Activated T-helper 2 cell treated with anti-CD3 and anti-CD28 coated beads, Interferon-gamma antibody, Interleukin-2, Interleukin-4, amounts not matched to agents 10 μg/mL and 5 μg/mL and 100 μg/mL, durations not matched to agents 14 hours and 24 hours and 36 hours (primary cell): ENCODE measurements around the gene UQCC2. TPM values are rescaled to one million over a fixed set of nuclear protein-coding genes. Genes with fewer than 3 reads are reported as not detected.

Experiments
- DNase-seq: peaks from one replicate; pipeline ENCODE4 v3.0.0; 2021; ENCODE audit warnings: low spot score
- H3K27ac Mint-ChIP-seq: one replicate; pipeline ENCODE4 v1.8.0; 2021; ENCODE audit warnings: mixed read lengths
- H3K27me3 Mint-ChIP-seq: one replicate; pipeline ENCODE4 v1.8.0; 2021; ENCODE audit warnings: low read depth, mixed read lengths
- H3K36me3 Mint-ChIP-seq: one replicate; pipeline ENCODE4 v1.8.0; 2021; ENCODE audit warnings: low read depth, mixed read lengths
- H3K4me1 Mint-ChIP-seq: one replicate; pipeline ENCODE4 v1.8.0; 2021; ENCODE audit warnings: low read depth, mixed read lengths
- H3K4me3 Mint-ChIP-seq: one replicate; pipeline ENCODE4 v1.8.0; 2021; ENCODE audit warnings: low read depth, mild to moderate bottlenecking, moderate library complexity, mixed read lengths
- H3K9me3 Mint-ChIP-seq: one replicate; pipeline ENCODE4 v1.8.0; 2021; ENCODE audit warnings: mixed read lengths
- intact Hi-C: fragments of 100-400 bp; cut with micrococcal nuclease; formaldehyde crosslinking; loops from one replicate; pipeline ENCODE4 v1.15.1; 2023
- total RNA-seq: library from RNA; stranded (reverse); gene quantifications from 2 replicates; pipeline ENCODE4 v1.2.3, GENCODE V29; 2022

UQCC2 gene
- total RNA-seq, 1 donor from 2014 or later, result 136 TPM

DNA sequence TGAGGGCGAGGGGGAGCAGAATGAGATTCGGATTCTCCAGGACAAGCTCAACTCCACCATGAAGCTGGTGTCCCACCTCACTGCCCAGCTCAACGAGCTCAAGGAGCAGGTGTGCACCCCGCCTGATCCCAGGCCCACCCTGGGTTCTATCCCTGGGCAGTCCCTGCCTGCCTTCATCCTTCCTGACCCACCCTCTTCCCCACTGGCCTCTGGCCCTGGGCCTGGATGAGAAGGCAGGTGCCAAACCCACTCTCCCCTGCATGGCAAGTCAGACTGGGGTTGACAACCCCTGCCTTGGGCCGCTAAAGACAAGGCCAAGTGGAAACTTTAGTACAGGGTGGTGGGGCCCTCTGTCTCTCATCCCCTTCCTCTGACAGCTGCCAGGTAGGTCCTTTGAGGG lies 16.5 kb downstream of the UQCC2 start:
- Mint-ChIP-seq H3K27ac (peak overlapping the region; percentile 91), H3K9me3 (no peaks in the 10 kb centered on the region), H3K4me3 (peak overlapping the region; percentile 51), H3K4me1 (peaks cover 67% of the 10 kb centered on the region), H3K27me3 (no peaks in the 10 kb centered on the region), H3K36me3 (peaks cover 79% of the 10 kb centered on the region)
- no peak for DNase-seq
- intact Hi-C loops, result loop anchor here (5.0 to 10.0 kb wide), 4 partner anchors 63 to 1498 kb away; partner anchors contain the start of genes CUTA, PHF1 and ZBTB9

DNA sequence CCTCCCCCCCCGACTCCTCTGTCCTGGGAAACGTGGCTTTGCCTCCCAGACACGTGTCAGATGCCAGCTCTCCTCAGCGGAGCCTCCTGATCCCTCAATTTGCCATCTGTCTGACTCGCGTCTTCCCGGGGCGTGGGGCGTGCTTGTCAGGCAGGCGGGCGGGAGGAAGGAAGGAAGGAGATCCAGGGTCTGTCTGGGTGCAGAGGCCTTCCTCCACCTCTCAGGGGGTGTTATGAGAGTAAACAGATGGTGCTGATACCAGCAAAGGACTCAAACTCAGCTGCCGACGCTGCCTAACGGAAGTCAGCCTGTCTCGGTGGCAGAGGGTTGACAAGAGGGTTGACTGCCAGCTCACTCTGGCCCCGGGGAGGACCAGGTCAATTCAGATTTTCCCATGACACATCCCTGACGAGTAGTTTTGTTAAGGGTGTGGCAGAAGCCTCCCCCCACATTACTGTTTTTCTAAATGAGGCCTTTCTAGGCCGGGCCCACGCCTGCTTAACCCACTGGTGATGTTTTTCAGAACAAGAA lies 17.0 kb downstream of the UQCC2 start:
- Mint-ChIP-seq H3K27ac (peak overlapping the region; percentile 91), H3K4me3 (peak overlapping the region; percentile 51), H3K9me3 (no peaks in the 10 kb centered on the region), H3K4me1 (peaks cover 62% of the 10 kb centered on the region), H3K36me3 (peaks cover 81% of the 10 kb centered on the region), H3K27me3 (no peaks in the 10 kb centered on the region)
- intact Hi-C loops, result loop anchor here (5.0 to 10.0 kb wide), 3 partner anchors 62 to 280 kb away; partner anchors contain the start of genes CUTA, PHF1 and ZBTB9
- DNase-seq, result peak; percentile 50

DNA sequence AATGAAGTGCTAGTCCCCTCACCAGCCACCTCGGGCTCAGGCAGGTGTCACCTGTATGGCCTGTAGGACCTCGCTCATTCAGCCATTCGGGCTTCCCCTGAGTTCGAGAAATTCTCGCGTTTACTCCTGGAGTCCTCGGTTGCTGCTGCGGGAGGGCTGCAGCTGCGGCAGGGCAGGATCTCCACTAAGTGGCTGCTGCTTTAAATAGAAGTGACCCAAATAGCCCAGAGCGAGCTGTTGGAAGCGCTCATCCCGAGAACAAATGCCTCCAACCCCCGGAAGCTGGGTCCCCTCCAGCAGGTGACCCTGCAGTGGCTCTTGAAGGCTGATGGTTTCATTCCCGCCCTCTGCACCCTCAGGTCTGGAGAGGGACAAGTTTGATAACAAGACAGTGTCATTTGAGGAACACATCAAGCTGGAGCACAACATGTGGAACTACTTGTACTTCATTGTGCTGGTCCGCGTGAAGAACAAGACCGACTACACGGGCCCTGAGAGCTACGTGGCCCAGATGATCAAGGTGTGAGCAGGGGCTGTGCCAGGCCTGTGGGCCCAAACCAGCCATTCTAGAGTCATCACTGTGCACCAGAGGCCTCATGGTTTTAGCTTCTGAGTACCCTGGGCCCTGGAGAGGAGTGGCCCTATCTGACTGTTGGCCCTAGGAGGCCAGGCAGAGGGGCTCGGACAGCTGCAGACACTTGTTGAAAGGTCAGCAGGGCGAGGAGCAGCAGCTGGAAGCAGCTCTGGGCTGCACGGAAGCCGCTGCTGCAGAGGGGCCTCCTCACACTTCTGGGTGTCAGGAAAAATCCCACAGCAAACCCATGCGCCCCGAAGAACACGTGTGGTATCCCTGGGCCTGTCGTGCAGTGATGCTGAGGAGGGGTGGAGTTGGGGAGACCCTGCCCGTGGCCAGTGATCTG lies 18.1 kb downstream of the UQCC2 start:
- H3K4me1 Mint-ChIP-seq, result peaks cover 59% of the 10 kb centered on the region
- H3K36me3 Mint-ChIP-seq, result peaks cover 80% of the 10 kb centered on the region
- intact Hi-C loops, result loop anchor here (5.0 to 10.0 kb wide), 3 partner anchors 61 to 279 kb away; partner anchors contain the start of genes CUTA, PHF1 and ZBTB9
- no peaks in the 10 kb centered on the region for H3K27me3 Mint-ChIP-seq
- no peak for DNase-seq
- H3K4me3 Mint-ChIP-seq, result no peak overlapping the region
- peak overlapping the region; percentile 96 for H3K27ac Mint-ChIP-seq
- H3K9me3 Mint-ChIP-seq, result no peaks in the 10 kb centered on the region

DNA sequence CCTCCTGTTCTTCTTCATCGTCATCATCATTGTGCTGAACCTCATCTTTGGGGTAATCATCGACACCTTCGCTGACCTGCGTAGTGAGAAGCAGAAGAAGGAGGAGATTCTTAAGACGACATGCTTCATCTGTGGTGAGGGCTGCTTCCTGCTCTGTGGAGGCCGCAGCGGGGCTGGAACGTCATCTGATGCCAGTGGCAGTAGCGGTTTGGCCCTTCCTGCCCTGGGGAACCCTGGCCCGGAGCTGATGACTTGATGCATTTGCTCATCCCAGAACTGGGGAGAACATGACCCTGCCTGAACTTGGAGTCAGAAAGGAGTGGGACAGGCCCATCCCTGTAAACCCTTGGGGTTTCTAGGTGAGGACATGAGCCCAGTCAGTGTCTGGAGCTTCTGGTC lies 18.7 kb downstream of the UQCC2 start:
- intact Hi-C loops, result loop anchor here (5.0 to 10.0 kb wide), 3 partner anchors 60 to 278 kb away; partner anchors contain the start of genes CUTA, PHF1 and ZBTB9
- Mint-ChIP-seq H3K27me3 (no peaks in the 10 kb centered on the region), H3K36me3 (peaks cover 79% of the 10 kb centered on the region), H3K9me3 (no peaks in the 10 kb centered on the region), H3K4me1 (peaks cover 56% of the 10 kb centered on the region), H3K27ac (peak overlapping the region; percentile 96), H3K4me3 (peak overlapping the region; percentile 50)
- DNase-seq, result peak; percentile 64

DNA sequence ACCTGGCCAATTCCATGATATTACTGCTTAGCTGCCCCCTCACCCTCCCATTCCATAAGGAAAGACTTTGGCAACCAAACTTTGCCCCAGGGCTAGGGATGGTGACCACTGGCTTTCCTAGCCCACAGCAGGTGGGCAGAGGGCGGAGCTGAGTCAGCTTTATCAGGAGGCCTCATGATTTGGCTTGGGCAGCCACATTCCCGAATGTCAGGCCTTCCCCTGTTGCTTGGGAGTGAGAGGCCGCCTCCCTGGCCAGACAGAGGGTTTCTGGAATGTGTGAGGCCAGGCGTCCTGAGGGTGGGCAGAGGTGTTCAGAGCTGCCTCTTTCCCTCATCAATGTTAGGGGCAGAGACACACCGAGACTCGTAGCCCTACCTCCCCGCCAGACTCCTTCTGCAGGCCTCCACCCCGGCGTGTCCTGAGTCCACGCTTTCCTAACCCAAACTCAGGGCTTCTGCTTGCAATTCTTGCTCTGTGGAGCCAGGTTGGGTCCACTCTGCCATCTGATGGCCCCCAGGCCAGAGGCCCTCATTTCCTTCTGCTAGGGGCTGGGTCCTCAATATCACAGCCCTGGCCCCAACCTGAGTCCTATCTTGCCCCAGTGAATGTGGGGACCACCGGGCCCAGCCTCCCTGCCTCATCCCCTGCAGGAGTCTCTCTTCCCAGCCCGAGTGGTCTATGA lies 19.3 kb downstream of the UQCC2 start:
- Mint-ChIP-seq H3K27ac (peak overlapping the region; percentile 96), H3K4me3 (peak overlapping the region; percentile 50), H3K4me1 (peaks cover 51% of the 10 kb centered on the region), H3K36me3 (peaks cover 74% of the 10 kb centered on the region), H3K27me3 (no peaks in the 10 kb centered on the region), H3K9me3 (no peaks in the 10 kb centered on the region)
- no peak for DNase-seq
- intact Hi-C loops, result loop anchor here (5.0 to 10.0 kb wide), 3 partner anchors 60 to 277 kb away; partner anchors contain the start of genes CUTA, PHF1 and ZBTB9

DNA sequence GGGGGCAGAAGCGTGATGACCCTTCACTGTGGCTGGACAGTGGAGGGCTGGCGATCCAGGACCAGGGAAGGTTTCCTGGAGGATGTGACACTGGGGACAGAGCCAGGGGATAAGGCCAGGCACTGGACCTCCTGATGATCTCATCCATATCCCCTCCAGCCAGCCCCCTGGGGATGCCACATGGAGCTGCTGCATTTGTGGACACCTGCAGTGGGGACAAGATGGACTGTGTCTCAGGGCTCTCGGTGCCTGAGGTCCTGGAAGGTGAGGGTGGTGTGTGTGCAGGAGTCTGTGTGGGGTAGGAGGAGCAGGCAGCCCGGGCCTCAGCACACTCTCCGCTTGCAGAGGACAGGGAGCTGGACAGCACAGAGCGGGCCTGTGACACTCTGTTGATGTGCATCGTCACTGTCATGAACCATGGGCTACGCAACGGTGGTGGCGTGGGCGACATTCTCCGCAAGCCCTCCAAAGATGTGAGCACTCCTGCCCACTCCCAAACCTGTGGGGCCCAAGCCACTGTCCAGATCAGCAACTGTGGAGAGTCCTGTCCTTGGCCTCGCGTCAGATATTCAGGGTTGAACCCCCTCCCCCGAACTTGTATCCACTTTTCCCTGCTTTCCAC lies 19.9 kb downstream of the UQCC2 start:
- no peak for DNase-seq
- H3K9me3 Mint-ChIP-seq, result no peaks in the 10 kb centered on the region
- H3K4me1 Mint-ChIP-seq, result peaks cover 48% of the 10 kb centered on the region
- intact Hi-C loops, result loop anchor here (5.0 to 10.0 kb wide), 3 partner anchors 59 to 277 kb away; partner anchors contain the start of genes CUTA, PHF1 and ZBTB9
- H3K27ac Mint-ChIP-seq, result peak overlapping the region; percentile 55
- no peaks in the 10 kb centered on the region for H3K27me3 Mint-ChIP-seq
- H3K36me3 Mint-ChIP-seq, result peaks cover 75% of the 10 kb centered on the region
- H3K4me3 Mint-ChIP-seq, result no peak overlapping the region

DNA sequence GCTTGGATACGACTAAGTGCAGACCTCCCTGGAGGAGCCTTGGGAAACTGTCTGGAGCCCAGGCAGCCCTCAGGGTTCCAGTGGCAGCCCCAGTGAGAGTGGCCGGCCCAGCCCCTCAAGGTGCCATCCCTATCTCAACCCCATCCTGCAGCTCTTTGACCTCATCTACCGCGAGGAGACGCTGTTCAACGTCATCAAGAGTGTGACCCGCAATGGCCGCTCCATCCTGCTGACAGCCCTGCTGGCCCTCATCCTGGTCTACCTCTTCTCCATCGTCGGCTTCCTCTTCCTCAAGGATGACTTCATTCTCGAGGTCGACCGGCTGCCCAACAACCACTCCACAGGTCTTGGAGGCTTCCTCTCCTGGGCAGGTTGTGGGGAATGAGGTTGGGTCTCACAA lies 20.7 kb downstream of the UQCC2 start:
- Mint-ChIP-seq H3K27me3 (no peaks in the 10 kb centered on the region), H3K9me3 (no peaks in the 10 kb centered on the region), H3K4me3 (no peak overlapping the region), H3K36me3 (peaks cover 74% of the 10 kb centered on the region), H3K27ac (no peak overlapping the region), H3K4me1 (peaks cover 40% of the 10 kb centered on the region)
- intact Hi-C loops, result loop anchor here (5.0 to 10.0 kb wide), 3 partner anchors 58 to 276 kb away; partner anchors contain the start of genes CUTA, PHF1 and ZBTB9
- no peak for DNase-seq

DNA sequence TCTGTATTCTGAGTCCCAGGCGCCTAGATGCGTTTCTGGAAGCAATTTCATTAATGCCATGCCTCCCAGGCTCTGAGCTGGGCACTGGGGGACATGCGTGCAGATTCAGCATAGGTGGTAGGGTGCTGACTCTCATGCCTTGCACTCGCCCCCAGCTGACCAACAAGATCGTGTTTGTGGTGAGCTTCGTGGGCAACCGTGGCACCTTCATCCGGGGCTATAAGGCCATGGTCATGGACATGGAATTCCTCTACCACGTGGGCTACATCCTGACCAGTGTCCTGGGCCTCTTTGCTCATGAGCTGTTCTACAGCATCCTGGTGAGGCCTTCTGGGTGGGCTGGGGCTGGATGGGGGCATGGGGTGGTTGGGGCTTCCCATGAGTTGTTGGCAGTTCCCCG lies 21.6 kb downstream of the UQCC2 start:
- Mint-ChIP-seq H3K4me1 (peaks cover 32% of the 10 kb centered on the region), H3K4me3 (no peak overlapping the region), H3K27me3 (no peaks in the 10 kb centered on the region), H3K9me3 (no peaks in the 10 kb centered on the region), H3K36me3 (peaks cover 71% of the 10 kb centered on the region), H3K27ac (peak overlapping the region; percentile 13)
- intact Hi-C loops, result loop anchor here (5.0 to 10.0 kb wide), 3 partner anchors 58 to 275 kb away; partner anchors contain the start of genes CUTA, PHF1 and ZBTB9
- no peak for DNase-seq

DNA sequence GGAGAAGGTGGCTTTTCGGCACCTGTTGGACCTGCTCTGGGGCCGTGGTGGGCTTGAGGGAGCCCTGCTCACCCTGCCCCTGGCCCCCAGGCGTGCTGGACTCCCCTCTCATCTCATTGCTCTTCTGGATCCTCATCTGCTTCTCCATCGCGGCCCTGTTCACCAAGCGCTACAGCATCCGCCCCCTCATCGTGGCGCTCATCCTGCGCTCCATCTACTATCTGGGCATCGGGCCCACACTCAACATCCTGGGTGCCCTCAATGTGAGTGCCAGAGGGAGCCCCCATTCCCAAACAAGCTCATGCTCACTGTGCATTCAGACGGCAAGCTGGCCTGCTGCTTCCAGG lies 22.4 kb downstream of the UQCC2 start:
- Mint-ChIP-seq H3K36me3 (peaks cover 71% of the 10 kb centered on the region), H3K4me1 (peaks cover 25% of the 10 kb centered on the region), H3K9me3 (no peaks in the 10 kb centered on the region), H3K4me3 (no peak overlapping the region), H3K27me3 (no peaks in the 10 kb centered on the region), H3K27ac (no peak overlapping the region)
- intact Hi-C loops, result no loop called here
- DNase-seq, result no peak

DNA sequence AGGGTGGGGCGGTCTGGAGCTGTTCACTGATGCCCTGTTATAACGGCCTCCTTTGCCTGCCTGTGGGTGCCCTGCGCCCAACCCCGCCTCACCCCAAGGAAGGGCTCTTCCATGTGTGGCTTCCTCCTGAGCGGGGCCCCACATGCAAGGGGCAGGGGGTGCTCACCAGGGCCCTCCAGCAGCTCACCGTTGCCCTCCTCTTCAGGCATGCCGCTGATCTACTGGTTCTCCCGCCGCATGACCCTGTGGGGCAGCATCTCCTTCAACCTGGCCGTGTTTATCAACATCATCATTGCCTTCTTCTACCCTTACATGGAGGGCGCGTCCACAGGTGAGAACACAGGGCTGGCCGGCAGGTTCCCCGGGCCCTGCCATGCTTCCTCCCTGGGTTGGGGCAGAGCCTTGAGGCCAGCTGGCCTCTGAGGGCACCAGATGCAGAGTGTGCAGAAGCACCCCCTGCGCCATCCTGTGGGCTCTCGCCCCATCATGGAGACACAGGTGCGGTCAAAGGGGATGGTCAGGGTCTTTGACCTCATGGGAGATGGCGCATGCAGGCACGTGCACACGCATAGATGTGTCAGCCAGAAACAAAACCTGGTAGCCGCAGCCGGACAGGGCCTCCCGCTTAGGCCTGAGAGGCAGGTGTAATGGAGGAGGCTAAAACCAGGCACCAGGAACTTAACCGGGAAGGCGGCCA lies 22.9 kb downstream of the UQCC2 start:
- peaks cover 21% of the 10 kb centered on the region for H3K4me1 Mint-ChIP-seq
- no peaks in the 10 kb centered on the region for H3K27me3 Mint-ChIP-seq
- no peak overlapping the region for H3K27ac Mint-ChIP-seq
- H3K36me3 Mint-ChIP-seq, result peaks cover 73% of the 10 kb centered on the region
- intact Hi-C loops, result no loop called here
- DNase-seq, result no peak
- H3K4me3 Mint-ChIP-seq, result no peak overlapping the region
- H3K9me3 Mint-ChIP-seq, result no peaks in the 10 kb centered on the region

DNA sequence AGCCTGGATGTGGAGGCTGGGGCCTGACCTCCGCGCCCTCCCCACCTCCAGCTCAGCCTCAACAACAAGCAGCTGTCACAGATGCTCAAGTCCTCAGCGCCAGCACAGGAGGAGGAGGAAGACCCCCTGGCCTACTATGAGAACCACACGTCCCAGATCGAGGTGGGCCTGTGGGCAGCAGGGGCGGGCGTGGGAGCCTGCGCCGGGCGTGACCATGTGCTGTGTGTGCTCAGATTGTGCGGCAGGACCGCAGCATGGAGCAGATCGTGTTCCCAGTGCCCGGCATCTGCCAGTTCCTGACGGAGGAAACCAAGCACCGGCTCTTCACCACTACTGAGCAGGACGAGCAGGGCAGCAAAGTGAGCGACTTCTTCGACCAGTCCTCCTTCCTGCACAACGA lies 23.5 kb downstream of the UQCC2 start:
- no peak overlapping the region for H3K27ac Mint-ChIP-seq
- no peaks in the 10 kb centered on the region for H3K27me3 Mint-ChIP-seq
- no peaks in the 10 kb centered on the region for H3K9me3 Mint-ChIP-seq
- DNase-seq, result no peak
- H3K36me3 Mint-ChIP-seq, result peaks cover 76% of the 10 kb centered on the region
- H3K4me3 Mint-ChIP-seq, result no peak overlapping the region
- intact Hi-C loops, result no loop called here
- H3K4me1 Mint-ChIP-seq, result peaks cover 21% of the 10 kb centered on the region
